GM12891 (cell line): ENCODE measurements around the gene ROCK2.

Experiments used
- PAX5 ChIP-seq: IDR thresholded peaks from 2 replicates; pipeline ENCODE4 v1.6.1; 2011; ENCODE audit warnings: low read length, moderate library complexity, mild to moderate bottlenecking; ENCODE audit not compliant: insufficient read depth, severe bottlenecking
- POLR2A ChIP-seq: IDR thresholded peaks from 2 replicates; pipeline ENCODE4 v1.6.1; 2011; ENCODE audit warnings: low read depth, low read length, control low read depth
- POLR2AphosphoS5 ChIP-seq: IDR thresholded peaks from 2 replicates; pipeline ENCODE4 v1.6.1; 2011; ENCODE audit warnings: low read depth, low read length, control low read depth
- POU2F2 ChIP-seq: IDR thresholded peaks from 2 replicates; pipeline ENCODE4 v1.6.1; 2011; ENCODE audit warnings: low read depth, mild to moderate bottlenecking, control low read depth, low read length, moderate library complexity
- TAF1 ChIP-seq: IDR thresholded peaks from 2 replicates; pipeline ENCODE4 v1.6.1; 2011; ENCODE audit warnings: low read depth, low read length, control low read depth

GRCh38 chr2:11147263-11147662 is 197.2 kb downstream of the ROCK2 start:
- no peak for TF ChIP-seq POLR2AphosphoS5
- TF ChIP-seq POLR2A = no peak
- no peak for TF ChIP-seq POU2F2
- no peak for TF ChIP-seq TAF1
- TF ChIP-seq PAX5 = no peak
